ENCODE measurements around the gene INTS7. TPM values are rescaled to one million over a fixed set of nuclear protein-coding genes. Genes with fewer than 3 reads are reported as not detected.
"Not testable (repeated sequence)": the region's sequence is repeated elsewhere in the genome, so short reads cannot be mapped to it uniquely, and the experiment has no call there.

Gene INTS7
- total RNA-seq, 3 donors from 2014 or later = 13.3 to 16.0 (median 13.3) TPM

DNA sequence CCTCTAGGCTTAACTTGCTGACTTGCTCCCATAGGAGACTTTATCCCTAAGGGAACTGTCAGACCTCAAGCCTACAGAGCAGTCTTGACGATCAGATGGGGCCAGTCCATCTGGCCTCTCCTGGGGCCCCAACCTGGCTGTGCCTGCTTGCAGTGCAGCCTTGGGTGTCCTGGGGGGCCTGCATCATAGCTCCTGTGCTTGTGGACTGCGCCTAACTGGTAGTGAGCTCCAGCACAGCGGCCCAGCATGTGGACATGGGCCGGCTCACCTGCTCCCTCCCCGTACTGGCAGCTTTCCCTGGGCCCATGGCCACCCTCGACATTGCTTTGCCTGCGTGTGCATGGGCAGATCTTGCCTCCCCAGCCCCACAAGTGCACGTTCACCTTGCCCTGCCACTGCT lies 76.1 kb downstream of the INTS7 start:
- H3K36me3 ChIP-seq (ENCODE audit: low read depth) = no peaks in the 10 kb centered on the region
- DNase-seq (no peak), ATAC-seq (no peak)
- intact Hi-C loops (cut with DNase I, micrococcal nuclease) = no loop called here
- no peaks in the 10 kb centered on the region for H3K4me1 ChIP-seq (ENCODE audit: low read depth)
- TF ChIP-seq, protein P1, sequence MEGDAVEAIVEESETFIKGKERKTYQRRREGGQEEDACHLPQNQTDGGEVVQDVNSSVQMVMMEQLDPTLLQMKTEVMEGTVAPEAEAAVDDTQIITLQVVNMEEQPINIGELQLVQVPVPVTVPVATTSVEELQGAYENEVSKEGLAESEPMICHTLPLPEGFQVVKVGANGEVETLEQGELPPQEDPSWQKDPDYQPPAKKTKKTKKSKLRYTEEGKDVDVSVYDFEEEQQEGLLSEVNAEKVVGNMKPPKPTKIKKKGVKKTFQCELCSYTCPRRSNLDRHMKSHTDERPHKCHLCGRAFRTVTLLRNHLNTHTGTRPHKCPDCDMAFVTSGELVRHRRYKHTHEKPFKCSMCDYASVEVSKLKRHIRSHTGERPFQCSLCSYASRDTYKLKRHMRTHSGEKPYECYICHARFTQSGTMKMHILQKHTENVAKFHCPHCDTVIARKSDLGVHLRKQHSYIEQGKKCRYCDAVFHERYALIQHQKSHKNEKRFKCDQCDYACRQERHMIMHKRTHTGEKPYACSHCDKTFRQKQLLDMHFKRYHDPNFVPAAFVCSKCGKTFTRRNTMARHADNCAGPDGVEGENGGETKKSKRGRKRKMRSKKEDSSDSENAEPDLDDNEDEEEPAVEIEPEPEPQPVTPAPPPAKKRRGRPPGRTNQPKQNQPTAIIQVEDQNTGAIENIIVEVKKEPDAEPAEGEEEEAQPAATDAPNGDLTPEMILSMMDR (IDR thresholded peaks at IDR 0.05) = no peak
- H3K9me3 ChIP-seq = no peaks in the 10 kb centered on the region
- H3K4me3 ChIP-seq = no peak overlapping the region

GRCh38 chr1:211954028-211954427 lies 81.3 kb downstream of the INTS7 start:
- H3K4me3 ChIP-seq; H3K9me3 ChIP-seq; intact Hi-C loops (cut with DNase I, micrococcal nuclease); H3K36me3 ChIP-seq (ENCODE audit: low read depth); ATAC-seq; DNase-seq; H3K4me1 ChIP-seq (ENCODE audit: low read depth): not testable (repeated sequence)

GRCh38 chr1:211953543-211953942 lies 81.8 kb downstream of the INTS7 start:
- H3K9me3 ChIP-seq; DNase-seq; ATAC-seq; intact Hi-C loops (cut with DNase I, micrococcal nuclease); H3K4me3 ChIP-seq; H3K4me1 ChIP-seq (ENCODE audit: low read depth); H3K36me3 ChIP-seq (ENCODE audit: low read depth): not testable (repeated sequence)

DNA sequence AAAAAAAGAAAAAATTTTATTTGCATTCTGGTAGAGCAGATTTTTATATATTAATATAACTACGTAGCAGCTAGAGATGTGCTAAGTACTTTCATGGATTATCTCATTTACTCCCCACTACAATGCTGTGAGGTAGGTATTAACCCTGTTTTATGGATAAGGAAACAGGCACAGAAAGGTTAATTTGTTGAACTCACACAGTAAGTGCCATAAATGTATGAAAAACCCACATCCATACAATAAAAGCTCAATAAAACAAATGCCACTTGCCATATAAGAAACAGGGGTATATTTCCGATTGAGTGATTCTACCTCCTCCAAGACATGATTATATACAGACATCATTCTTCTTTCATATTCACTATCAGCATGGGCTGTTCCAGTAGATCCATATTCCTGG lies 83.1 kb downstream of the INTS7 start:
- peak; percentile 68 for ATAC-seq
- no peaks in the 10 kb centered on the region for H3K36me3 ChIP-seq (ENCODE audit: low read depth)

DNA sequence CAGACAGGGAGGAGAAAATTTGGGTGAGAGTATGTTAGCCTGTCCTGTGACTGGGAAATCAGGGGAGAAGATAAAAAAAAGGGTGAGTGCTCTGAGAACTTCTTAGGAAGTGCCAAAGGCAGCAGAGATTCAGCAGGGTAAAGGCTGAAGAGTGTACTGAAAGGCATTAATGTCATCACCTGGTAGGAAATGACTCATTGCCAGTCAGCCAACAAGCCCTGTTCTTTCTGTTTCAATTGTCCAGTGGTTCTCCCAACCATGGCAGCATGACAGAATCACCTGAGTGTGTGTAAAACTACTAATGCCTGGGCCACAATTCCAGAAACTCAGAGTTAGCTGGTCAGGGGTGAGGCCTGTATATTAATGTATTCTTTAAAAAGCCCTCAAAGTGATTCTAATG lies 83.5 kb downstream of the INTS7 start:
- ATAC-seq (peak; percentile 99), DNase-seq (no peak)
- TF ChIP-seq, protein P1 (IDR thresholded peaks at IDR 0.05) = no peak
- no peaks in the 10 kb centered on the region for H3K9me3 ChIP-seq
- no peak overlapping the region for H3K4me3 ChIP-seq
- intact Hi-C loops (cut with DNase I, micrococcal nuclease) = no loop called here
- peaks cover 9% of the 10 kb centered on the region for H3K4me1 ChIP-seq (ENCODE audit: low read depth)
- H3K36me3 ChIP-seq (ENCODE audit: low read depth) = no peaks in the 10 kb centered on the region

More for the DNA sequence above, 83.1 kb downstream of the INTS7 start:
- intact Hi-C loops (cut with DNase I, micrococcal nuclease) = no loop called here
- H3K4me1 ChIP-seq (ENCODE audit: low read depth) = peaks cover 9% of the 10 kb centered on the region
- no peak for DNase-seq
- no peaks in the 10 kb centered on the region for H3K9me3 ChIP-seq
- H3K4me3 ChIP-seq = no peak overlapping the region
- TF ChIP-seq, protein P1 (IDR thresholded peaks at IDR 0.05) = no peak

DNA sequence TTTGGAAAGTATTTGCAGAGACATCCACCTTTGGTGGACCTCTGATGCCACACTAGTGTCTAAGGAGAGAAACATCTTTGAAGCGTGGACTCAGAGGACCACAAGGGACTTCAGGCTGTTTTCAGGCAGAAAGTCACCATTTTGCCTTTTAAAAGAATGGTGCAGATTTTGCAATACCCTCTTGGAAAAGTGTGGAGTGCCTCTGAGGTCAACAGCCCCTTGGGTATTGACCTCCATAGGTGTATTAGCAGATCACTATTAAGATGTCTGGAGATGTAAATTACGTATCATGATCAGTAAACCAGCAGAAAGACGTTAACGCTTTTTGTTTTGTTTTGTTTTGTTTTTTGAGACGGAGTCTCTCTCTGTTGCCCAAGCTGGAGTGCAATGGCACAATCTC lies 87.0 kb downstream of the INTS7 start:
- Histone ChIP-seq H3K4me1 (ENCODE audit: low read depth) (peaks cover 9% of the 10 kb centered on the region), H3K36me3 (ENCODE audit: low read depth) (no peaks in the 10 kb centered on the region), H3K4me3 (no peak overlapping the region), H3K9me3 (no peaks in the 10 kb centered on the region)
- intact Hi-C loops (cut with DNase I, micrococcal nuclease) = no loop called here
- DNase-seq = no peak
- no peak for ATAC-seq
- TF ChIP-seq, protein P1 (IDR thresholded peaks at IDR 0.05) = no peak
